ENCODE measurements around the gene IL18. TPM values are rescaled to one million over a fixed set of nuclear protein-coding genes. Genes with fewer than 3 reads are reported as not detected.

Gene IL18
- total and polyA plus RNA-seq, 8 donors, result 0.83 to 12.1 (median 5.9) TPM

GRCh38 chr11:112143597-112143996 is 20.3 kb downstream of the IL18 start:
- no peak overlapping the region for H3K27ac ChIP-seq
- no peak for FAIRE-seq
- DNase-seq, result no peak
- WGBS, 2 donors, result 86 to 88% methylated on average over 3 of the region's 3 CpGs
- TF ChIP-seq CTCF (IDR thresholded peaks at IDR 0.05), result no peak
- no peaks in the 10 kb centered on the region for H3K4me1 ChIP-seq
- H3K36me3 ChIP-seq, result no peaks in the 10 kb centered on the region
- ATAC-seq, result no peak
- H3K4me3 ChIP-seq, result no peak overlapping the region
- no peaks in the 10 kb centered on the region for H3K9me3 ChIP-seq
- H3K27me3 ChIP-seq, result no peaks in the 10 kb centered on the region
- intact Hi-C loops (cut with DNase I), result no loop called here

- FAIRE-seq (no peak), ATAC-seq (no peak), DNase-seq (no peak)
- H3K27ac ChIP-seq, result no peak overlapping the region
- intact Hi-C loops (cut with DNase I), result no loop called here
- H3K4me3 ChIP-seq, result no peak overlapping the region
- no peaks in the 10 kb centered on the region for H3K9me3 ChIP-seq
- no peaks in the 10 kb centered on the region for H3K36me3 ChIP-seq
- WGBS, 2 donors, result 93% methylated on average over 3 of the region's 4 CpGs
- TF ChIP-seq CTCF (IDR thresholded peaks at IDR 0.05), result no peak
- H3K27me3 ChIP-seq, result no peaks in the 10 kb centered on the region
- H3K4me1 ChIP-seq, result no peaks in the 10 kb centered on the region
Measured at GRCh38 chr11:112134473-112134872, 29.4 kb downstream of the IL18 start.

GRCh38 chr11:112132737-112133136 is 31.2 kb downstream of the IL18 start:
- intact Hi-C loops (cut with DNase I), result no loop called here
- WGBS, 2 donors, result 72 to 77% methylated on average over 2 of the region's 2 CpGs

GRCh38 chr11:112129656-112130055 is 34.2 kb downstream of the IL18 start:
- WGBS, 2 donors, result 83 to 84% methylated on average over 5 of the region's 5 CpGs
- peak in 1 of 6 donors; percentile 29 for DNase-seq
- no peak for FAIRE-seq
- Histone ChIP-seq H3K4me1 (no peaks in the 10 kb centered on the region), H3K27ac (no peak overlapping the region), H3K36me3 (no peaks in the 10 kb centered on the region), H3K4me3 (no peak overlapping the region), H3K9me3 (no peaks in the 10 kb centered on the region), H3K27me3 (no peaks in the 10 kb centered on the region)
- ATAC-seq, result peak in 2 of 4 donors; percentile 49 to 77
- intact Hi-C loops (cut with DNase I), result no loop called here
- TF ChIP-seq CTCF (IDR thresholded peaks at IDR 0.05), result no peak

More at GRCh38 chr11:112132737-112133136, 31.2 kb downstream of the IL18 start:
- Histone ChIP-seq H3K4me1 (no peaks in the 10 kb centered on the region), H3K27me3 (no peaks in the 10 kb centered on the region), H3K4me3 (no peak overlapping the region), H3K36me3 (no peaks in the 10 kb centered on the region), H3K27ac (no peak overlapping the region), H3K9me3 (no peaks in the 10 kb centered on the region)
- no peak for TF ChIP-seq CTCF (IDR thresholded peaks at IDR 0.05)
- ATAC-seq, result no peak
- no peak for FAIRE-seq
- no peak for DNase-seq

- FAIRE-seq, result no peak
- no peak for TF ChIP-seq CTCF (IDR thresholded peaks at IDR 0.05)
Measured at GRCh38 chr11:112128483-112129121, 35.3 kb downstream of the IL18 start.

More at GRCh38 chr11:112128483-112129121, 35.3 kb downstream of the IL18 start:
- peak in 3 of 4 donors; percentile 36 to 75 (median 41) for ATAC-seq
- Histone ChIP-seq H3K27me3 (no peaks in the 10 kb centered on the region), H3K9me3 (no peaks in the 10 kb centered on the region), H3K4me1 (no peaks in the 10 kb centered on the region), H3K36me3 (no peaks in the 10 kb centered on the region), H3K4me3 (no peak overlapping the region), H3K27ac (no peak overlapping the region)
- DNase-seq, result peak in 1 of 6 donors; percentile 21
- 51 to 54% methylated on average over 3 of the region's 3 CpGs for WGBS, 2 donors
- intact Hi-C loops (cut with DNase I), result no loop called here
